Fibroblast of mammary gland (primary cell): Measurements from ENCODE around the gene C1QB.

ENCODE experiments used
- DNase-seq: peaks from one replicate; pipeline ENCODE4 v3.0.0-alpha.2; 2010; ENCODE audit warnings: low read depth
- H3K4me3 ChIP-seq: 2 replicates; pipeline ENCODE4 v1.5.1; 2011; ENCODE audit warnings: low read depth, mild to moderate bottlenecking, low read length, moderate library complexity; ENCODE audit not compliant: control insufficient read depth
- CTCF ChIP-seq: conservative IDR thresholded peaks from 2 replicates; pipeline ENCODE4 v1.5.1; 2011; ENCODE audit warnings: low read depth, low read length, inconsistent platforms; ENCODE audit not compliant: control insufficient read depth, insufficient read depth

C1QB gene

DNA sequence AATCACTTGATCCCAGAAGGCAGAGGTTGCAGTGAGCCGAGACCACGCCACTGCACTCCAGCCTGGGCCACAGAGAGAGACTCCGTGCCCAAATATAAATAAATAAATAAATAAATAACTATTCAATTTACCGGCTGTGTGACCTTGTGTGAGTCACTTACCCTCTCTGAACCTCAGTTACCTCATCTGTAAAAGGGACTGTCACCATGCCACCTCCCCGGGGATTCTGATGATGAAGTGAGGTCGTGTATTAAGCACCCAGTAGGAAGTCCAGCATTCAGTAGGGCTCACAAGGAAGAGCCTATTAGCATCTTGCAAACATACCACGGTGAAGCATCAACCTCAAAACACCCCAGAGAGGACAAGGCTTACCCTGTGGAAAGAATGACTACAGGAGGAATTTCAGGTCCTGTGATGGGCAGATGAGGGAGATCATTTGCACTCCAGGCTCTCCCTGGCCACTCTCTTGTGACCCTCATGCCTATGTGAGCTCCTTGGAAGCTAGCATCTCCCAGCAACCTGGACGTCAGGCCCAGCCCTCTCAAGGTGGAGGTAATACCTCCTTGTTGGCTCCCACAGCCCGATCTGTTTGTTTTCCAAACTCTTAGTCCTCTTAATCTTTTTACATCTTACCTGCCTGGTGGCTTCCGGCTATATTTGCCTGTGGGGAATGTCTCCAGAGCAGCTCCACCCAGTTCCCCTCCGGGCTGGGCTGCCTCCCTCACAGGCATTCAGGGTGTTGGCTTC lies 24.2 kb upstream of the C1QB start:
- TF ChIP-seq CTCF: no peak
- DNase-seq: no peak
- no peak overlapping the region for H3K4me3 ChIP-seq

DNA sequence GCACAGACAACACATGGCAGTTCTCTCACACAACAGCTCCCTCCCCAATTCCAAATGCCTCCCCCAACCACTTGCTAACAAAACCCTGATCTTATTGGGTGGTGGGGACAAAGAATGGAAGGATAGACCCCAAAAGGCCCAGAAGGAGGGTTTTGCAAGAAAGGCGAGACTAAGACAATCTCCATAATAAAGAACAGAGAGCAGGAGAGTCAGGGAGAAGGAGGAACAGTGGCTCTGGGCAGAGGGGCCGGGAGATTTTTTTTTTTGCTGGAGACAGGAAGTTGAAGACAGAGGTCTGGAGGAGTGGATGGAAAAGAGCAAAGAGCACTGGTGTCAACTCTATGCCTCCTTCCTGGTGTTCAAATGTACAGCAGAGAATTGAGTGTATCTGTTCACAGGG lies 23.1 kb upstream of the C1QB start:
- no peak for TF ChIP-seq CTCF
- DNase-seq: no peak
- no peak overlapping the region for H3K4me3 ChIP-seq

DNA sequence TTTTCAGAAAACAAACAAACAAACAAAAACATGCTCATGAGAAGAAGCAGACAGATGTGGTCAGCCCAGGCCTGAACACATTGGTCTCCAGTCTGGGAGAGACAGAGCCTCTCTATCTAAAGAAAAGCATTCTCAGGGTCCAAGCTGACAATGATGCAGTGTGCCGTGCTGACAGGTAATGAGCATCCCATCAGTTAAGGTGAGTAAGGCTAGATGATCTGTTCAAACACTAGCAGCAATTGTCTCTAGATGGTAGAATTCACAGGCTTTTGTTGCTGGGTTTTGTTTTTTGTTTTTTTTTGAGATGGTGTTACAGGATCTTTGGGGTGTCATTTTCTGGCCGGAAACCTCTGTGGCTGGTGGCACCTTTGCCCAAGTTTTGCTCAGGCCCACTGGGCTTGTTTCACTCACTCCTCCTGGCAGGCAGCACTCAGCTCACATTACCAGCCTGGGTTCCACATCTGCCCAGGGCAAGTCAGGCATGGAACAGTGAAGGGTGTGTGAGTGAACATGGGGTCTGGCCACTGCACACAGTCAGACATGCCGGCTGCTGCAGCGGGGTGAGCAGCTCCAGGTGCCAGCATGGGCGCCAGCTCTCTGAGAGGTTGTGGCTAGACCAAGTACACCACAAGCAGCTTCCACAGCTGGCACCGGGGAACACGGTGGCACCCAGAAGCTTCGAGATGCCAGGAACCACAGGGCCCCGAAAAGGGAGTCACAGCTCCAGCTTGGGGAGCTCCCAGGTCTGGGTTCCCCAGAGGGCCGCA lies 19.2 kb upstream of the C1QB start:
- H3K4me3 ChIP-seq: no peak overlapping the region
- TF ChIP-seq CTCF: no peak
- DNase-seq: no peak

DNA sequence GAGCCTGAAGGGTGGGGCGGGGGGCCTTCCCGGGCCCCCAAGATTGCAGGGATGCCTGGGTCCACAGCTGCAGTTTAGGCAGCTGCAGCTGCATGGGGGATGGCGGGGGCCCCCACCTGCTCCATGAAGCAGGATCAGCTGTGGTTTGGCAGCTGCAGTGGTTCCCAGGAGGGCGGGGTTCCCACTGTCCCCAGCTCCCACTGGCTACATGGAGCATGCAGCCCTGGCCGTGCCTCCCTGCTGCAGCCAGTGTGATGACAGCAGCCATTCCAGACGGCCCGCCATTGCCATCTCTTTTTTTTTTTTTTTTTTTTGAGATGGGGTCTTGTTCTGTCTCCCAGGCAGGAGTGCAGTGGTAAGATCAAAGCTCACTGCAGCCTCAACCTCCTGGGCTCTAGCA lies 17.6 kb upstream of the C1QB start:
- TF ChIP-seq CTCF: no peak
- DNase-seq: no peak

GRCh38 chr1:22636353-22636752 lies 16.7 kb upstream of the C1QB start, which contains the start of gene C1QA:
C1QA (plus strand) TSS chr1:22636628; CDS start chr1:22637617, 989 bp downstream.
- no peak within 1 kb of the TSS for H3K4me3 ChIP-seq
- TF ChIP-seq CTCF: no peak
- no peak for DNase-seq

More for the DNA sequence above, 17.6 kb upstream of the C1QB start:
- no peak overlapping the region for H3K4me3 ChIP-seq

GRCh38 chr1:22636927-22637326 lies 16.1 kb upstream of the C1QB start:
- no peak for TF ChIP-seq CTCF
- no peak for DNase-seq
- H3K4me3 ChIP-seq: no peak overlapping the region
